Smooth muscle cell (in vitro differentiated cells): ENCODE measurements around the gene CPNE4. TPM values are rescaled to one million over a fixed set of nuclear protein-coding genes. Genes with fewer than 3 reads are reported as not detected.

ENCODE experiments used
- DNase-seq: peaks from one replicate; lab custom pipeline; 2025; ENCODE audit not compliant: unreplicated experiment; lab: John Stamatoyannopoulos, UW
- H2AFZ ChIP-seq: fragments of 200-600 bp; sonication (generic); 2 replicates; pipeline ENCODE4 v1.6.0; 2016; ENCODE audit warnings: antibody characterized with exemption, low read depth, mild to moderate bottlenecking
- H3F3A ChIP-seq: fragments of 200-600 bp; sonication (generic); 2 replicates; pipeline ENCODE4 v1.6.0; 2017; ENCODE audit warnings: antibody characterized with exemption, low read depth
- H3K27ac ChIP-seq: fragments of 200-600 bp; sonication (generic); 2 replicates; pipeline ENCODE4 v1.5.1; 2016; ENCODE audit warnings: low read depth, mild to moderate bottlenecking
- H3K27me3 ChIP-seq: fragments of 200-600 bp; sonication (generic); 2 replicates; pipeline ENCODE4 v1.6.1; 2016; ENCODE audit warnings: low read depth, mild to moderate bottlenecking
- H3K36me3 ChIP-seq: fragments of 200-600 bp; sonication (generic); 2 replicates; pipeline ENCODE4 v1.5.1; 2016; ENCODE audit warnings: low read depth
- H3K4me1 ChIP-seq: fragments of 200-600 bp; sonication (generic); 2 replicates; pipeline ENCODE4 v1.5.1; 2016; ENCODE audit warnings: low read depth
- H3K4me2 ChIP-seq: fragments of 200-600 bp; sonication (generic); 2 replicates; pipeline ENCODE4 v1.6.0; 2016; ENCODE audit warnings: mild to moderate bottlenecking
- H3K4me3 ChIP-seq: fragments of 200-600 bp; sonication (generic); 2 replicates; pipeline ENCODE4 v1.5.1; 2016; ENCODE audit warnings: mild to moderate bottlenecking
- H3K79me2 ChIP-seq: fragments of 200-600 bp; sonication (generic); 2 replicates; pipeline ENCODE4 v1.6.0; 2016; ENCODE audit warnings: low read depth, mild to moderate bottlenecking
- H3K9ac ChIP-seq: fragments of 200-600 bp; sonication (generic); 2 replicates; pipeline ENCODE4 v1.6.0; 2016; ENCODE audit warnings: low read depth
- H3K9me3 ChIP-seq: fragments of 200-600 bp; sonication (generic); replicated peaks from 2 replicates; pipeline ENCODE4 v1.5.1; 2016; ENCODE audit warnings: low read depth
- H4K20me1 ChIP-seq: fragments of 200-600 bp; sonication (generic); 2 replicates; pipeline ENCODE4 v1.6.0; 2016; ENCODE audit warnings: low read depth
- WGBS: methylation state at CpG from one replicate; pipeline ENCODE4 v1.1.7; 2016; ENCODE audit warnings: low lambda C conversion rate; 5-methylcytosine and 5-hydroxymethylcytosine counted together
- polyA plus RNA-seq: library from polyadenylated mRNA; unstranded; fragments of >200 nt; fragmentation: Nextera tagmentation; extraction: Ambion mirVana; gene quantifications from 2 replicates; pipeline ENCODE4 v1.2.1, GENCODE V29; 2016
- total RNA-seq: library from RNA; depleted of rRNA; stranded (reverse); fragments of >200 nt; gene quantifications from 2 replicates; pipeline ENCODE4 v1.2.3, GENCODE V29; 2014
- TF ChIP-seq, protein P1 (sequence below): fragments of 200-600 bp; sonication (generic); IDR thresholded peaks from 2 replicates; pipeline ENCODE4 v1.5.1; 2017; ENCODE audit warnings: borderline replicate concordance, mild to moderate bottlenecking, antibody characterized with exemption; ENCODE audit not compliant: insufficient read depth, poor library complexity, severe bottlenecking

The CPNE4 gene
- total and polyA plus RNA-seq, 2 experiments from 2014 or later, result 0.05 to 1.6 TPM

DNA sequence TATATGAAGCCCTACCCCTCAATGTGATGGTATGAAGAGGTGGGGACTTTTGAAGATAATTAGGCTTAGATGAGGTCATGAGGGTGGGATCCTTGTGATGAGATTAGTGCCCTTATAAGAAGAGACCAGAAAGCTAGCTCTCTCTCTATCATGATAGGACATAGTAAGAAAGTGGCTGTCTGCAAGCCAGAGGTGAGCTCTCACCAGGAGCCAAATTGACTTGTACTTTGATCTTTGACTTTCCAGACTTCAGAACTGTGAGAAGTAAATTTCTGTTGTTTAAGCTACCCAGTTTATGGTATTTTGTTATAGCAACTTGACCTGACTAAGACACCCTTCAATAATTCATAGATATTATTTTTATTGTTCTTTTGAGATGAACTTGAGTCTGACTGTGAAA is 502.2 kb downstream of the CPNE4 start:
- Histone ChIP-seq H3K27me3 (peaks cover 5% of the 10 kb centered on the region), H2AFZ (no peak overlapping the region), H3K36me3 (no peaks in the 10 kb centered on the region), H3K79me2 (no peaks in the 10 kb centered on the region), H3K27ac (no peak overlapping the region), H4K20me1 (no peaks in the 10 kb centered on the region), H3K4me1 (no peaks in the 10 kb centered on the region), H3K4me3 (no peak overlapping the region), H3F3A (no peaks in the 10 kb centered on the region), H3K4me2 (no peak overlapping the region), H3K9me3 (no peaks in the 10 kb centered on the region), H3K9ac (no peak overlapping the region)
- no peak for DNase-seq
- TF ChIP-seq, protein P1, sequence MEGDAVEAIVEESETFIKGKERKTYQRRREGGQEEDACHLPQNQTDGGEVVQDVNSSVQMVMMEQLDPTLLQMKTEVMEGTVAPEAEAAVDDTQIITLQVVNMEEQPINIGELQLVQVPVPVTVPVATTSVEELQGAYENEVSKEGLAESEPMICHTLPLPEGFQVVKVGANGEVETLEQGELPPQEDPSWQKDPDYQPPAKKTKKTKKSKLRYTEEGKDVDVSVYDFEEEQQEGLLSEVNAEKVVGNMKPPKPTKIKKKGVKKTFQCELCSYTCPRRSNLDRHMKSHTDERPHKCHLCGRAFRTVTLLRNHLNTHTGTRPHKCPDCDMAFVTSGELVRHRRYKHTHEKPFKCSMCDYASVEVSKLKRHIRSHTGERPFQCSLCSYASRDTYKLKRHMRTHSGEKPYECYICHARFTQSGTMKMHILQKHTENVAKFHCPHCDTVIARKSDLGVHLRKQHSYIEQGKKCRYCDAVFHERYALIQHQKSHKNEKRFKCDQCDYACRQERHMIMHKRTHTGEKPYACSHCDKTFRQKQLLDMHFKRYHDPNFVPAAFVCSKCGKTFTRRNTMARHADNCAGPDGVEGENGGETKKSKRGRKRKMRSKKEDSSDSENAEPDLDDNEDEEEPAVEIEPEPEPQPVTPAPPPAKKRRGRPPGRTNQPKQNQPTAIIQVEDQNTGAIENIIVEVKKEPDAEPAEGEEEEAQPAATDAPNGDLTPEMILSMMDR, result no peak

DNA sequence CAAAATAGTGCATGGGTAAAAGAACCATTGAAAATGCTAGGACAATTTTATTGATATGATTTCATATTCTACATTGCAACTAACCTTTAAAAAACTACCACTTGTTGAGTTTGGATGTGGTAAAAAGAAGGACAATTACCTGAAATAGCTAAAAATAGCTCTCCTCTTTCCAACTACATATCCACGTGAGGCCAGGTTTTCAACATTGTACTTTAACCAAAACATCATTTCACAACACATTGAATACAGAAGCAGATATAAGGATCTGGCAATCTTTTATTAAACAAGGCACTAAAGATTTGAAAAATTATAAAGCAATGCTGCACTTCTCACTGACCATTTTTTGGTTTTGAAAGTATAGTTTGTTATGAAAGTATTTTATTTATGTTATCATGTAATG is 504.0 kb downstream of the CPNE4 start:
- no peak overlapping the region for H3K9ac ChIP-seq
- H3K4me1 ChIP-seq, result no peaks in the 10 kb centered on the region
- no peak overlapping the region for H3K4me3 ChIP-seq
- H3K36me3 ChIP-seq, result no peaks in the 10 kb centered on the region
- H2AFZ ChIP-seq, result no peak overlapping the region
- 93% methylated on average over 1 of the region's 1 CpG for WGBS
- H4K20me1 ChIP-seq, result no peaks in the 10 kb centered on the region
- TF ChIP-seq, protein P1, result no peak
- H3K27ac ChIP-seq, result no peak overlapping the region
- no peaks in the 10 kb centered on the region for H3F3A ChIP-seq
- H3K9me3 ChIP-seq, result no peaks in the 10 kb centered on the region
- H3K27me3 ChIP-seq, result peaks cover 5% of the 10 kb centered on the region
- H3K4me2 ChIP-seq, result no peak overlapping the region
- no peak for DNase-seq
- no peaks in the 10 kb centered on the region for H3K79me2 ChIP-seq

DNA sequence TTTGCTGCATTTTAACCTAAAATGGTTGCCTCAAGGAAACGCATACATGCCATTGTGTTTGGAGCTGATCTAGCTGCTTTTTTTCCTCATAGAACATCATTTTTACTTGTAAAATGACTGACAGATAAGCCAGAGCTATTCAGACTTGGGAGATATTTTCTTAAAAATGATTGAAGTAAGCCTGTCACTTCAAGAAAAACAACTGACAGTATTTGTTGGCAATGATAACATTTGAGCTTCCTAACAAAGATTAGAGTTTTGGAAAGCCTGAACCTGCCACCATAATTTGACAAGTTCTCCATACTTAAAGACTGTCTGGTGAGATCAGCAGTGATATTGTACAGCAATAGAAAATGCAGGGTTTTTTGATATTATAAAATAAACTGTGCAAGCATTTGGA is 504.4 kb downstream of the CPNE4 start:
- no peak overlapping the region for H3K4me3 ChIP-seq
- no peak overlapping the region for H3K27ac ChIP-seq
- no peaks in the 10 kb centered on the region for H3F3A ChIP-seq
- no peak overlapping the region for H3K4me2 ChIP-seq
- H3K4me1 ChIP-seq, result no peaks in the 10 kb centered on the region
- TF ChIP-seq, protein P1, result no peak
- peaks cover 5% of the 10 kb centered on the region for H3K27me3 ChIP-seq
- WGBS, result 91% methylated on average over 1 of the region's 1 CpG
- H4K20me1 ChIP-seq, result no peaks in the 10 kb centered on the region
- no peak for DNase-seq
- no peaks in the 10 kb centered on the region for H3K36me3 ChIP-seq
- H3K9ac ChIP-seq, result no peak overlapping the region
- H2AFZ ChIP-seq, result no peak overlapping the region
- no peaks in the 10 kb centered on the region for H3K9me3 ChIP-seq
- no peaks in the 10 kb centered on the region for H3K79me2 ChIP-seq

DNA sequence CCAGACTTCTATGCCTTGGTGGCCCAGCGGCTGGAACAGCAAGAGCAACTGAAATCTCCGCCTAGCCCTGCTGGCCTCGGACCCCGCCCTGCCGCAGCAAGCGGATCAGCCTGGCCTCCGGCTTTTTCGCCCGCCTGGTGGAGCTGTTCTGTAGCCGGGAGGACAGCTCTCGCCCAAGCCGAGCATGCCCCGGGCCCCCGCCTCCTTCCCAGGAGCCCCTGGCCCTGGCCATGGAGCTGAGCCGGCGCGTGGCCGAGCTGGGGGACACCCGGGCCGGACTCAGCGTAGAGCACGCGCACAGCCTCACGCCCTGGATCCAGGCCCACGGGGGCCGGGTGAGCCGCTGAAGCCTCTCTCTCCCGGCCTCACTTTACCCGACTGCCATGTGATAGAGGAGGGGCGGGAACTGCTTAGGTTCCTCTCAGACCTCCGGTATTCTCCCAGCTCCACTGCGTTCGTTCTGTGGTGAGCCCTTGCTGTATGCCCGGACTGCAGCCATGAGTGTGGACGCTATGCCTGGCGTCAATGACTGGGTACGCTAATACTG is 507.9 kb downstream of the CPNE4 start:
- no peaks in the 10 kb centered on the region for H3K79me2 ChIP-seq
- H3K4me2 ChIP-seq, result peak overlapping the region; percentile 74
- 62% methylated on average over 37 of the region's 37 CpGs for WGBS
- no peaks in the 10 kb centered on the region for H3F3A ChIP-seq
- no peaks in the 10 kb centered on the region for H4K20me1 ChIP-seq
- TF ChIP-seq, protein P1, result peak; percentile 11
- H3K9me3 ChIP-seq, result no peaks in the 10 kb centered on the region
- DNase-seq, result no peak
- H2AFZ ChIP-seq, result peak overlapping the region; percentile 33
- peaks cover 17% of the 10 kb centered on the region for H3K27me3 ChIP-seq
- H3K27ac ChIP-seq, result no peak overlapping the region
- no peaks in the 10 kb centered on the region for H3K4me1 ChIP-seq
- H3K4me3 ChIP-seq, result no peak overlapping the region
- H3K9ac ChIP-seq, result no peak overlapping the region
- no peaks in the 10 kb centered on the region for H3K36me3 ChIP-seq
